Suprapubic skin (tissue), 4 donors: ENCODE data around the gene WDR6.

ENCODE experiments used
- POLR2A ChIP-seq, 2 donors: fragments of 450-650 bp; IDR thresholded peaks; one replicate each; pipeline ENCODE4 v1.6.1; 2017; ENCODE audit warnings: antibody characterized with exemption in 2 of 2, mild to moderate bottlenecking in 2 of 2, moderate library complexity in 2 of 2
- POLR2AphosphoS5 ChIP-seq, 3 donors: sonication (generic); formaldehyde crosslinking; IDR thresholded peaks; one replicate each; pipeline ENCODE4 v1.6.1; 2017; ENCODE audit warnings: antibody characterized with exemption in 3 of 3

DNA sequence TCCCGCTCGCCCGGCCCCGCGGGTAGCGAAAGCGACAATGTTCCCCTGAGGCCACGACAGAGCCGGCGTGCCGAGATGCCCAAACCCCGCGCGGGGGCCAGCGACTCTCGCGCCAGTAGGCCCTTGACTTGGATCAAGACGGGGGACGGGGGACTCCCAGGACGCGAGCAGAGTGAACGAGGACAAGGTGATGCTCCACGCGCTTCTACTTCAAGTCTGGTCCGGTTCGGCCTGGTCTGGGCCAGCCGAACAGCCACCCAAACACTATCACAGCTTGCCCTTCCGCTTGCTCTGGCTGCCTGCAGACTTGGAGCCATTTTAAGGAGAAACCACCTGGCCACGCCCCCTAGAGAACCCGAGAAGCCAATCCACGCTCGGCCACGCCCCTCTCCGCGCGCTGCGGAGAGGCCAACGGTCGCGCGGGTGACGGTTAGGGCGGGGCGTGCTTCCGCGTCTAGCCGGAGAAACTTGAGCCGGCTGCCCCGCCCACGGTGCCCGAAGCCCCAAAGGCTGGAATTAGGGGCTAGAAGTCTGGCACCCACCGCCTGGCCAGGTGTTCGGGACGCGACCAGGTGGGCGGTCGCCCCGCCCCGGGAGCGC lies 14.1 kb downstream of the WDR6 start:
- TF ChIP-seq POLR2A (IDR thresholded peaks at IDR 0.05) (peak; percentile 96 to 99), POLR2AphosphoS5 (IDR thresholded peaks at IDR 0.05) (peak; percentile 88 to 96 (median 93))
